Neutrophil (primary cell): ENCODE data around the gene FAM186B.

Experiments
- H3K27ac ChIP-seq: fragments of 200-600 bp; sonication (generic); 2 replicates; pipeline ENCODE4 v1.5.1; 2016; ENCODE audit warnings: mild to moderate bottlenecking, moderate library complexity
- H3K27me3 ChIP-seq: fragments of 200-600 bp; sonication (generic); 2 replicates; pipeline ENCODE4 v1.6.0; 2016; ENCODE audit warnings: mild to moderate bottlenecking
- H3K36me3 ChIP-seq: fragments of 200-600 bp; sonication (generic); 2 replicates; pipeline ENCODE4 v1.5.1; 2017
- H3K4me1 ChIP-seq, 2 experiments: fragments of 200-600 bp in 1 of 2; sonication (generic) in 1 of 2; 1 replicate in 1 of 2; 2 replicates in 1 of 2; pipeline versions ENCODE4 v1.5.1 to v1.6.1; 2013 to 2016; ENCODE audit warnings: low read depth in 1 of 2, low read length in 1 of 2, mild to moderate bottlenecking in 1 of 2, moderate library complexity in 1 of 2; ENCODE audit not compliant: control insufficient read depth in 1 of 2, insufficient read depth in 1 of 2
- H3K4me3 ChIP-seq, 2 experiments: fragments of 200-600 bp in 1 of 2; sonication (generic) in 1 of 2; 1 replicate in 1 of 2; 2 replicates in 1 of 2; pipeline ENCODE4 v1.5.1; 2013 to 2016; ENCODE audit warnings: low read depth in 1 of 2, low read length in 1 of 2, mild to moderate bottlenecking in 1 of 2, moderate library complexity in 1 of 2
- H3K9me3 ChIP-seq: fragments of 200-600 bp; sonication (generic); 2 replicates; pipeline ENCODE4 v1.5.1; 2016
- CTCF ChIP-seq: fragments of 200-600 bp; sonication (generic); IDR thresholded peaks from 2 replicates; pipeline ENCODE4 v1.5.1; 2016; ENCODE audit warnings: antibody characterized with exemption

The FAM186B gene

GRCh38 chr12:49585477-49586459 lies 19.7 kb downstream of the FAM186B start:
- no peaks in the 10 kb centered on the region for H3K9me3 ChIP-seq
- no peak overlapping the region for H3K4me3 ChIP-seq
- H3K27ac ChIP-seq: no peak overlapping the region
- no peaks in the 10 kb centered on the region for H3K27me3 ChIP-seq
- no peaks in the 10 kb centered on the region for H3K36me3 ChIP-seq
- H3K4me1 ChIP-seq: peaks cover 4 to 6% of the 10 kb centered on the region in 2 experiments
- no peak for TF ChIP-seq CTCF

GRCh38 chr12:49584591-49584990 lies 20.8 kb downstream of the FAM186B start:
- Histone ChIP-seq H3K27me3 (no peaks in the 10 kb centered on the region), H3K36me3 (no peaks in the 10 kb centered on the region), H3K4me3 (no peak overlapping the region), H3K27ac (no peak overlapping the region), H3K4me1 (peaks cover 4 to 6% of the 10 kb centered on the region in 2 experiments), H3K9me3 (no peaks in the 10 kb centered on the region)
- TF ChIP-seq CTCF: no peak

- H3K4me1 ChIP-seq: peaks cover under 1% of the 10 kb centered on the region in 2 experiments
- no peak overlapping the region for H3K27ac ChIP-seq
- no peak for TF ChIP-seq CTCF
- H3K9me3 ChIP-seq: no peaks in the 10 kb centered on the region
- no peaks in the 10 kb centered on the region for H3K36me3 ChIP-seq
- H3K4me3 ChIP-seq: no peak overlapping the region
- H3K27me3 ChIP-seq: no peaks in the 10 kb centered on the region
Measured at GRCh38 chr12:49583366-49584094, 21.9 kb downstream of the FAM186B start.

- Histone ChIP-seq H3K27ac (no peak overlapping the region), H3K27me3 (no peaks in the 10 kb centered on the region), H3K4me1 (no peaks in the 10 kb centered on the region), H3K4me3 (no peak overlapping the region), H3K9me3 (no peaks in the 10 kb centered on the region), H3K36me3 (no peaks in the 10 kb centered on the region)
- TF ChIP-seq CTCF: no peak
Measured at GRCh38 chr12:49582850-49583249, 22.6 kb downstream of the FAM186B start.

- Histone ChIP-seq H3K27me3 (no peaks in the 10 kb centered on the region), H3K36me3 (no peaks in the 10 kb centered on the region), H3K9me3 (no peaks in the 10 kb centered on the region), H3K4me3 (no peak overlapping the region), H3K4me1 (no peaks in the 10 kb centered on the region), H3K27ac (no peak overlapping the region)
- TF ChIP-seq CTCF: no peak
Measured at GRCh38 chr12:49582201-49582600, 23.2 kb downstream of the FAM186B start.
